B cell (primary cell): ENCODE data around the gene DPEP2NB. TPM values are rescaled to one million over a fixed set of nuclear protein-coding genes. Genes with fewer than 3 reads are reported as not detected.
A peak's percentile ranks its signal among the peaks of the same experiment; 100 is the strongest.

ENCODE experiments used
- ATAC-seq: fragments of 200-7000 bp; cut with Tn5 transposase; one replicate; pipeline ENCODE4 v1.10.0; 2021; ENCODE audit warnings: low read depth, mild to moderate bottlenecking, moderate number of reproducible peaks, moderate library complexity
- CTCF ChIA-PET: fragments of 350-600 bp; sonication (Branson Sonifier 250); formaldehyde crosslinking; loops from one replicate; lab custom pipeline; 2021; ENCODE audit warnings: antibody characterized with exemption, inconsistent platforms; lab: Charles Lee
- POLR2A ChIA-PET: fragments of 350-600 bp; sonication (Branson Sonifier 250); formaldehyde crosslinking; loops from one replicate; lab custom pipeline; 2021; ENCODE audit warnings: antibody characterized with exemption; lab: Charles Lee
- DNase-seq: peaks from one replicate; pipeline ENCODE4 v3.0.0; 2013
- H2AFZ ChIP-seq: 2 replicates; pipeline ENCODE4 v1.6.1; 2012; ENCODE audit warnings: mild to moderate bottlenecking, low read depth, low read length; ENCODE audit not compliant: insufficient read depth, poor library complexity, severe bottlenecking
- H3K27ac ChIP-seq, 2 donors: 1 replicate in 1 of 2; 2 replicates in 1 of 2; pipeline ENCODE4 v1.5.1; 2012 to 2013; ENCODE audit warnings: low read length in 2 of 2, mild to moderate bottlenecking in 2 of 2, moderate library complexity in 1 of 2
- H3K27me3 ChIP-seq, 4 experiments: fragments of 200-600 bp in 1 of 4; sonication (generic) in 1 of 4; replicated peaks in 1 of 4; 1 replicate in 2 of 4; 2 replicates in 2 of 4; pipeline versions ENCODE4 v1.6.1 to v1.7.0; 2013 to 2016; ENCODE audit warnings: low read length in 3 of 4, mild to moderate bottlenecking in 2 of 4, mixed read lengths in 1 of 4, moderate library complexity in 1 of 4; ENCODE audit not compliant: insufficient read depth in 4 of 4, control insufficient read depth in 3 of 4; ENCODE audit errors: control extremely low read depth in 1 of 4
- H3K36me3 ChIP-seq, 2 experiments: replicated peaks in 1 of 2; 1 replicate in 1 of 2; 2 replicates in 1 of 2; pipeline versions ENCODE4 v1.6.1 to v1.7.1; 2013; ENCODE audit warnings: low read length in 1 of 2; ENCODE audit not compliant: insufficient read depth in 2 of 2, control insufficient read depth in 1 of 2; ENCODE audit errors: control extremely low read depth in 1 of 2, extremely low read depth in 1 of 2
- H3K4me1 ChIP-seq, 2 donors: fragments of 200-600 bp in 1 of 2; sonication (generic) in 1 of 2; 1 replicate in 1 of 2; 2 replicates in 1 of 2; pipeline versions ENCODE4 v1.5.1 to v1.6.1; 2013 to 2017; ENCODE audit warnings: low read length in 2 of 2; ENCODE audit not compliant: control insufficient read depth in 2 of 2, insufficient read depth in 2 of 2
- H3K4me2 ChIP-seq: replicated peaks from 2 replicates; pipeline ENCODE3; 2012; ENCODE audit warnings: mild to moderate bottlenecking, low read depth, low read length; ENCODE audit not compliant: poor library complexity, severe bottlenecking
- H3K4me3 ChIP-seq, 5 experiments: fragments of 200-600 bp in 1 of 5; sonication (generic) in 1 of 5; 1 replicate in 3 of 5; 2 replicates in 2 of 5; pipeline versions ENCODE4 v1.5.1 to v1.7.0; 2011 to 2016; ENCODE audit warnings: low read length in 4 of 5, mild to moderate bottlenecking in 4 of 5, low read depth in 2 of 5, control low read depth in 1 of 5, moderate library complexity in 1 of 5; ENCODE audit not compliant: insufficient read depth in 1 of 5; ENCODE audit errors: control extremely low read depth in 1 of 5, extremely low read depth in 1 of 5
- H3K79me2 ChIP-seq: fragments of 200-600 bp; sonication (generic); one replicate; pipeline ENCODE4 v1.6.0; 2016; ENCODE audit warnings: low read length; ENCODE audit not compliant: control insufficient read depth, insufficient read depth
- H3K9ac ChIP-seq: fragments of 200-600 bp; sonication (generic); 2 replicates; pipeline ENCODE4 v1.6.1; 2017; ENCODE audit warnings: mild to moderate bottlenecking, low read length, moderate library complexity
- H3K9me3 ChIP-seq, 3 donors: one replicate each; pipeline versions ENCODE4 v1.6.1 to v1.7.1; 2013; ENCODE audit warnings: low read length in 2 of 3; ENCODE audit not compliant: control insufficient read depth in 2 of 3, insufficient read depth in 1 of 3; ENCODE audit errors: control extremely low read depth in 1 of 3
- H4K20me1 ChIP-seq: 2 replicates; pipeline ENCODE4 v1.6.0; 2012; ENCODE audit warnings: mild to moderate bottlenecking, low read length; ENCODE audit not compliant: insufficient read depth, control insufficient read depth, poor library complexity, severe bottlenecking
- H3K27ac Mint-ChIP-seq: one replicate; pipeline ENCODE4 v1.8.0; 2021; ENCODE audit warnings: mixed read lengths
- H3K27me3 Mint-ChIP-seq: one replicate; pipeline ENCODE4 v1.8.0; 2021; ENCODE audit warnings: mixed read lengths
- H3K4me1 Mint-ChIP-seq: one replicate; pipeline ENCODE4 v1.8.0; 2021; ENCODE audit warnings: mixed read lengths
- H3K4me3 Mint-ChIP-seq: one replicate; pipeline ENCODE4 v1.8.0; 2021; ENCODE audit warnings: mixed read lengths
- H3K9me3 Mint-ChIP-seq: one replicate; pipeline ENCODE4 v1.8.0; 2022; ENCODE audit warnings: mixed read lengths; ENCODE audit not compliant: insufficient read depth
- CTCF ChIP-seq: fragments of 200-600 bp; IDR thresholded peaks from one replicate; pipeline ENCODE4 v1.8.0; 2022; ENCODE audit warnings: antibody characterized with exemption, mild to moderate bottlenecking
- EZH2 ChIP-seq: IDR thresholded peaks from 2 replicates; pipeline ENCODE4 v1.6.1; 2012; ENCODE audit warnings: borderline replicate concordance, low read depth, mild to moderate bottlenecking, moderate library complexity, low read length; ENCODE audit not compliant: insufficient read depth, poor library complexity, severe bottlenecking
- WGBS: methylation state at CpG from one replicate; pipeline ENCODE4 v1.1.5; 2013; ENCODE audit warnings: missing lambda C conversion rate; ENCODE audit not compliant: insufficient coverage; 5-methylcytosine and 5-hydroxymethylcytosine counted together
- intact Hi-C: fragments of 100-400 bp; cut with micrococcal nuclease; formaldehyde crosslinking; loops from one replicate; pipeline ENCODE4 v1.10.0; 2022
- polyA plus RNA-seq: library from polyadenylated mRNA; depleted of rRNA; stranded (reverse); fragments of >200 nt; gene quantifications from 2 replicates; pipeline ENCODE4 v1.2.3, GENCODE V29; 2012
- total RNA-seq, 2 donors: library from RNA; stranded (reverse); fragments of 120-200 nt in 1 of 2; gene quantifications; 1 replicate in 1 of 2; 2 replicates in 1 of 2; pipeline versions ENCODE4 v1.2.3 to v1.2.4, GENCODE V29; 2013 to 2022

Gene DPEP2NB
- total and polyA plus RNA-seq, 2 donors (not counting 1 experiment from before 2014, with no cell fraction given): not detected

DNA sequence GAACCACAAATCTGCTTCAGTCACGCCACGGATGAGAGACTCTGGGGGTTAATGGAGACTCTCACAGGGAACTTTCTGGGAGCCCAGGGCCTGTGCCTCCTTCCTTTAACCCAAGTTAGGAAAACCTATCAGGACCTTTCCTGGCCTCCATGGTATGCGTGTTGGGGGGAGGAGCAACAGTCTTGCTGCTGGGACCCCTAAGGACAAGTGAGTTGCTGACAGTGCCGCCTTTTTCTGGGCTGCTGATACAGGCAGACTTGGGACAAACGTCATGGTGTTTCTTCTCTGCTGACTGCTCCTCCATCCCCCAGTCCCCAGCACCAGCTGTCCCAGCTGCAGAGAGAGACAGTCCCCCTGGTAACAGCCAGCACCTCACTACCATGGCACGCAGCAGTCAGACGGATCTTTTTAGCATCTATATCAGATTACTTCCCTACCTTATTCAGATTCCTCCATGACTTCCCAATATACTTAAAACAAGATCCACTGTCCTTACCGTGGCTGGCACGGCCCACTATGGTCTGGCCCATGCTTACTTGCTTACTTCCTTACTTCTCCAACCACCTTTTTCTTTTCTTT, 6.5 kb downstream of the DPEP2NB start:
- H3K9me3 ChIP-seq: no peaks in the 10 kb centered on the region
- no peaks in the 10 kb centered on the region for H3K36me3 ChIP-seq
- H3K79me2 ChIP-seq: peaks cover 12% of the 10 kb centered on the region
- H3K9me3 Mint-ChIP-seq: no peaks in the 10 kb centered on the region
- H3K4me2 ChIP-seq: no peak overlapping the region
- H3K4me3 ChIP-seq: no peak overlapping the region
- POLR2A ChIA-PET: interaction anchor here (1.3 kb wide), 1 partner anchor 14 kb away, joined by 4 read pairs; no protein-coding TSS in a partner anchor
- 90% methylated on average over 7 of the region's 9 CpGs for WGBS
- no peak overlapping the region for H2AFZ ChIP-seq
- intact Hi-C loops: no loop called here
- CTCF ChIA-PET: interaction anchor here (3.9 kb wide), 1 partner anchor 13 kb away, joined by 24 read pairs; the partner anchor contains the start of genes DDX28 and DUS2
- no peak overlapping the region for H3K27ac ChIP-seq
- no peak for TF ChIP-seq EZH2
- peak overlapping the region; percentile 59 for H3K27ac Mint-ChIP-seq
- DNase-seq (no peak), ATAC-seq (no peak)
- no peaks in the 10 kb centered on the region for H3K27me3 ChIP-seq
- H3K27me3 Mint-ChIP-seq: no peaks in the 10 kb centered on the region
- no peaks in the 10 kb centered on the region for H4K20me1 ChIP-seq
- no peak overlapping the region for H3K4me3 Mint-ChIP-seq
- H3K4me1 Mint-ChIP-seq: peaks cover 29% of the 10 kb centered on the region
- H3K9ac ChIP-seq: no peak overlapping the region
- H3K4me1 ChIP-seq: peaks cover 25 to 39% of the 10 kb centered on the region in 2 donors

- peaks cover 35% of the 10 kb centered on the region for H3K4me1 Mint-ChIP-seq
- Histone ChIP-seq H2AFZ (peak overlapping the region; percentile 51), H3K36me3 (no peaks in the 10 kb centered on the region), H3K4me3 (peak overlapping the region in 1 of 5 experiments; percentile 46), H3K4me2 (peak overlapping the region; percentile 61), H3K9ac (peak overlapping the region; percentile 38), H3K27me3 (no peaks in the 10 kb centered on the region), H3K27ac (peak overlapping the region; percentile 72 to 89), H3K79me2 (peaks cover 11% of the 10 kb centered on the region), H4K20me1 (no peaks in the 10 kb centered on the region), H3K9me3 (no peaks in the 10 kb centered on the region), H3K4me1 (peaks cover 29 to 39% of the 10 kb centered on the region in 2 donors)
- peak; percentile 99 for ATAC-seq
- TF ChIP-seq CTCF (no peak), EZH2 (no peak)
- H3K27ac Mint-ChIP-seq: peak overlapping the region; percentile 96
- H3K27me3 Mint-ChIP-seq: no peaks in the 10 kb centered on the region
- intact Hi-C loops: loop anchor here (1.0 to 2.0 kb wide), 2 partner anchors 13 to 17 kb away; partner anchors contain the start of genes DDX28 and DUS2
- ChIA-PET CTCF (interaction anchor here (0.8 to 28.7 kb wide), 15 partner anchors 10 to 485 kb away, joined by 3 to 320 read pairs (median 4); partner anchors contain the start of genes DDX28, DPEP2NB, DUS2 and NRN1L), POLR2A (interaction anchor here (0.7 to 5.3 kb wide), 13 partner anchors 9 to 68 kb away, joined by 3 to 37 read pairs (median 7); partner anchors contain the start of genes DDX28, DPEP2NB, DUS2 and SLC12A4)
- no peaks in the 10 kb centered on the region for H3K9me3 Mint-ChIP-seq
- 13% methylated on average over 5 of the region's 6 CpGs for WGBS
- peak; percentile 76 for DNase-seq
- H3K4me3 Mint-ChIP-seq: peak overlapping the region; percentile 69
Observed at GRCh38 chr16:68005786-68006286, 9.9 kb downstream of the DPEP2NB start.
